Prostate gland (tissue), 2 donors: Measurements from ENCODE around the gene JSRP1.

Experiments used
- POLR2A ChIP-seq: fragments of 450-650 bp; IDR thresholded peaks from one replicate; pipeline ENCODE4 v1.6.1; 2016; ENCODE audit warnings: antibody characterized with exemption, mild to moderate bottlenecking
- POLR2AphosphoS5 ChIP-seq: sonication (generic); formaldehyde crosslinking; IDR thresholded peaks from one replicate; pipeline ENCODE4 v1.6.1; 2017; ENCODE audit warnings: antibody characterized with exemption
- TF ChIP-seq, protein P1 (sequence below), 4 experiments: fragments of 200-600 bp in 2 of 4; fragments of 450-650 bp in 2 of 4; sonication (generic) in 2 of 4; IDR thresholded peaks; 1 replicate in 3 of 4; 2 replicates in 1 of 4; pipeline ENCODE4 v1.5.1; 2016 to 2019; ENCODE audit warnings: antibody characterized with exemption in 4 of 4, mild to moderate bottlenecking in 2 of 4, moderate library complexity in 2 of 4

DNA sequence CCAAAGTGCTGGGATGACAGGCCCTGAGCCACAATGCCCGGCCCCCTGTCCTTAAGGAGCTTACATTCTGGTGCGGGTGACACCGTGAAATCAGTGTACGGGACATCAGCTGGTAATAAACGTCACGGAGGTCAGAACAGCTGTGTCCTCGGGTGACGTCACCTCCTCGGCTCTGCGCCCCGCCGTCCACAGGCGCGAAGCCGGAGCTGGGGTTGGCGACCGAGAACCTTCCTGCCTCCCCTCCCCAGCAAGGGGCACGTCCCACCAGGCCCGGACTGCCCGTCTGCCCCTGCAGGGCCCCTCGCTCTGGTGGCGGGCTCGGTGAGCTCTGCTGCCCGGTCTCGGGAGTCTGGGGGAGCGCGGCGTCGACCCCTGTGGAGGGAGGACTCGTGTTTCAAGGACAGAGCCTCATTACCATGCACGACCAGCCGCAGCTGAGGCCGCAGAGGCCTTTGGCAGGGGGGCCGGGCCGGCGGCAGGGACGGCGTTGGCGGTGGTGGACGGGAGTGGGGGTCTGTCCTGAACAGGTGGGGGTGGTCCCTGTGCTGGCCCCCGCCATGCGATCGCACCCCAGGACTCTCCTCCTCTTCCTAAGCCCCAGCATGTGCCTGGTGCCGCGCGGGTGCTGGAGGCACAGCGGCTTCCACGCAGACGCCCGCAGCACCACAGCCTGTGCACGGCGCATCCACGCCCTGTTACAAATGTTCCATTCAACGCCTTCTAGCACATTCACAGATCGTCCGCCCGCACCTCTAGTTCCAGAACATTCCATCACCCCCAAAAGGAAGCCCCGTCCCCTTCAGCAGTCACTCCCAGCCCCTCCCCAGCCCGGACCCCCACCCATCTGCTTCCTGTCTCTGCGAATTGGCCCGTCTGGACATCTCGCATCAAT is 46.3 kb upstream of the JSRP1 start:
- TF ChIP-seq, protein P1, sequence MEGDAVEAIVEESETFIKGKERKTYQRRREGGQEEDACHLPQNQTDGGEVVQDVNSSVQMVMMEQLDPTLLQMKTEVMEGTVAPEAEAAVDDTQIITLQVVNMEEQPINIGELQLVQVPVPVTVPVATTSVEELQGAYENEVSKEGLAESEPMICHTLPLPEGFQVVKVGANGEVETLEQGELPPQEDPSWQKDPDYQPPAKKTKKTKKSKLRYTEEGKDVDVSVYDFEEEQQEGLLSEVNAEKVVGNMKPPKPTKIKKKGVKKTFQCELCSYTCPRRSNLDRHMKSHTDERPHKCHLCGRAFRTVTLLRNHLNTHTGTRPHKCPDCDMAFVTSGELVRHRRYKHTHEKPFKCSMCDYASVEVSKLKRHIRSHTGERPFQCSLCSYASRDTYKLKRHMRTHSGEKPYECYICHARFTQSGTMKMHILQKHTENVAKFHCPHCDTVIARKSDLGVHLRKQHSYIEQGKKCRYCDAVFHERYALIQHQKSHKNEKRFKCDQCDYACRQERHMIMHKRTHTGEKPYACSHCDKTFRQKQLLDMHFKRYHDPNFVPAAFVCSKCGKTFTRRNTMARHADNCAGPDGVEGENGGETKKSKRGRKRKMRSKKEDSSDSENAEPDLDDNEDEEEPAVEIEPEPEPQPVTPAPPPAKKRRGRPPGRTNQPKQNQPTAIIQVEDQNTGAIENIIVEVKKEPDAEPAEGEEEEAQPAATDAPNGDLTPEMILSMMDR (IDR thresholded peaks at IDR 0.05), result no peak
- TF ChIP-seq POLR2A, result no peak
- TF ChIP-seq POLR2AphosphoS5, result no peak
